B cell (primary cell): ENCODE data around the gene TOLLIP. TPM values are rescaled to one million over a fixed set of nuclear protein-coding genes. Genes with fewer than 3 reads are reported as not detected.

ENCODE experiments used
- ATAC-seq: fragments of 200-7000 bp; cut with Tn5 transposase; one replicate; pipeline ENCODE4 v1.10.0; 2021; ENCODE audit warnings: low read depth, mild to moderate bottlenecking, moderate number of reproducible peaks, moderate library complexity
- CTCF ChIA-PET: fragments of 350-600 bp; sonication (Branson Sonifier 250); formaldehyde crosslinking; loops from one replicate; lab custom pipeline; 2021; ENCODE audit warnings: antibody characterized with exemption, inconsistent platforms; lab: Charles Lee
- POLR2A ChIA-PET: fragments of 350-600 bp; sonication (Branson Sonifier 250); formaldehyde crosslinking; loops from one replicate; lab custom pipeline; 2021; ENCODE audit warnings: antibody characterized with exemption; lab: Charles Lee
- DNase-seq: peaks from one replicate; pipeline ENCODE4 v3.0.0; 2013
- H2AFZ ChIP-seq: 2 replicates; pipeline ENCODE4 v1.6.1; 2012; ENCODE audit warnings: mild to moderate bottlenecking, low read depth, low read length; ENCODE audit not compliant: insufficient read depth, poor library complexity, severe bottlenecking
- H3K27ac ChIP-seq, 2 donors: 1 replicate in 1 of 2; 2 replicates in 1 of 2; pipeline ENCODE4 v1.5.1; 2012 to 2013; ENCODE audit warnings: low read length in 2 of 2, mild to moderate bottlenecking in 2 of 2, moderate library complexity in 1 of 2
- H3K27me3 ChIP-seq, 4 experiments: fragments of 200-600 bp in 1 of 4; sonication (generic) in 1 of 4; replicated peaks in 1 of 4; 1 replicate in 2 of 4; 2 replicates in 2 of 4; pipeline versions ENCODE4 v1.6.1 to v1.7.0; 2013 to 2016; ENCODE audit warnings: low read length in 3 of 4, mild to moderate bottlenecking in 2 of 4, mixed read lengths in 1 of 4, moderate library complexity in 1 of 4; ENCODE audit not compliant: insufficient read depth in 4 of 4, control insufficient read depth in 3 of 4; ENCODE audit errors: control extremely low read depth in 1 of 4
- H3K36me3 ChIP-seq, 2 experiments: replicated peaks in 1 of 2; 1 replicate in 1 of 2; 2 replicates in 1 of 2; pipeline versions ENCODE4 v1.6.1 to v1.7.1; 2013; ENCODE audit warnings: low read length in 1 of 2; ENCODE audit not compliant: insufficient read depth in 2 of 2, control insufficient read depth in 1 of 2; ENCODE audit errors: control extremely low read depth in 1 of 2, extremely low read depth in 1 of 2
- H3K4me1 ChIP-seq, 2 donors: fragments of 200-600 bp in 1 of 2; sonication (generic) in 1 of 2; 1 replicate in 1 of 2; 2 replicates in 1 of 2; pipeline versions ENCODE4 v1.5.1 to v1.6.1; 2013 to 2017; ENCODE audit warnings: low read length in 2 of 2; ENCODE audit not compliant: control insufficient read depth in 2 of 2, insufficient read depth in 2 of 2
- H3K4me2 ChIP-seq: replicated peaks from 2 replicates; pipeline ENCODE3; 2012; ENCODE audit warnings: mild to moderate bottlenecking, low read depth, low read length; ENCODE audit not compliant: poor library complexity, severe bottlenecking
- H3K4me3 ChIP-seq, 5 experiments: fragments of 200-600 bp in 1 of 5; sonication (generic) in 1 of 5; 1 replicate in 3 of 5; 2 replicates in 2 of 5; pipeline versions ENCODE4 v1.5.1 to v1.7.0; 2011 to 2016; ENCODE audit warnings: low read length in 4 of 5, mild to moderate bottlenecking in 4 of 5, low read depth in 2 of 5, control low read depth in 1 of 5, moderate library complexity in 1 of 5; ENCODE audit not compliant: insufficient read depth in 1 of 5; ENCODE audit errors: control extremely low read depth in 1 of 5, extremely low read depth in 1 of 5
- H3K79me2 ChIP-seq: fragments of 200-600 bp; sonication (generic); one replicate; pipeline ENCODE4 v1.6.0; 2016; ENCODE audit warnings: low read length; ENCODE audit not compliant: control insufficient read depth, insufficient read depth
- H3K9ac ChIP-seq: fragments of 200-600 bp; sonication (generic); 2 replicates; pipeline ENCODE4 v1.6.1; 2017; ENCODE audit warnings: mild to moderate bottlenecking, low read length, moderate library complexity
- H3K9me3 ChIP-seq, 3 donors: one replicate each; pipeline versions ENCODE4 v1.6.1 to v1.7.1; 2013; ENCODE audit warnings: low read length in 2 of 3; ENCODE audit not compliant: control insufficient read depth in 2 of 3, insufficient read depth in 1 of 3; ENCODE audit errors: control extremely low read depth in 1 of 3
- H4K20me1 ChIP-seq: 2 replicates; pipeline ENCODE4 v1.6.0; 2012; ENCODE audit warnings: mild to moderate bottlenecking, low read length; ENCODE audit not compliant: insufficient read depth, control insufficient read depth, poor library complexity, severe bottlenecking
- H3K27ac Mint-ChIP-seq: one replicate; pipeline ENCODE4 v1.8.0; 2021; ENCODE audit warnings: mixed read lengths
- H3K27me3 Mint-ChIP-seq: one replicate; pipeline ENCODE4 v1.8.0; 2021; ENCODE audit warnings: mixed read lengths
- H3K4me1 Mint-ChIP-seq: one replicate; pipeline ENCODE4 v1.8.0; 2021; ENCODE audit warnings: mixed read lengths
- H3K4me3 Mint-ChIP-seq: one replicate; pipeline ENCODE4 v1.8.0; 2021; ENCODE audit warnings: mixed read lengths
- H3K9me3 Mint-ChIP-seq: one replicate; pipeline ENCODE4 v1.8.0; 2022; ENCODE audit warnings: mixed read lengths; ENCODE audit not compliant: insufficient read depth
- CTCF ChIP-seq: fragments of 200-600 bp; IDR thresholded peaks from one replicate; pipeline ENCODE4 v1.8.0; 2022; ENCODE audit warnings: antibody characterized with exemption, mild to moderate bottlenecking
- EZH2 ChIP-seq: IDR thresholded peaks from 2 replicates; pipeline ENCODE4 v1.6.1; 2012; ENCODE audit warnings: borderline replicate concordance, low read depth, mild to moderate bottlenecking, moderate library complexity, low read length; ENCODE audit not compliant: insufficient read depth, poor library complexity, severe bottlenecking
- WGBS: methylation state at CpG from one replicate; pipeline ENCODE4 v1.1.5; 2013; ENCODE audit warnings: missing lambda C conversion rate; ENCODE audit not compliant: insufficient coverage; 5-methylcytosine and 5-hydroxymethylcytosine counted together
- intact Hi-C: fragments of 100-400 bp; cut with micrococcal nuclease; formaldehyde crosslinking; loops from one replicate; pipeline ENCODE4 v1.10.0; 2022
- polyA plus RNA-seq: library from polyadenylated mRNA; depleted of rRNA; stranded (reverse); fragments of >200 nt; gene quantifications from 2 replicates; pipeline ENCODE4 v1.2.3, GENCODE V29; 2012
- total RNA-seq, 2 donors: library from RNA; stranded (reverse); fragments of 120-200 nt in 1 of 2; gene quantifications; 1 replicate in 1 of 2; 2 replicates in 1 of 2; pipeline versions ENCODE4 v1.2.3 to v1.2.4, GENCODE V29; 2013 to 2022

TOLLIP gene
- total and polyA plus RNA-seq, 2 donors (not counting 1 experiment from before 2014, with no cell fraction given), result 34.7 to 52.5 TPM

- ATAC-seq (no peak), DNase-seq (no peak)
- H3K27me3 ChIP-seq, result no peaks in the 10 kb centered on the region
- no peak for TF ChIP-seq CTCF
- no peak overlapping the region for H3K27ac ChIP-seq
- WGBS, result 98% methylated on average over 23 of the region's 23 CpGs
- H2AFZ ChIP-seq, result no peak overlapping the region
- no peak overlapping the region for H3K9ac ChIP-seq
- Mint-ChIP-seq H3K4me1 (no peaks in the 10 kb centered on the region), H3K27ac (no peak overlapping the region), H3K9me3 (no peaks in the 10 kb centered on the region), H3K27me3 (no peaks in the 10 kb centered on the region), H3K4me3 (no peak overlapping the region)
- ChIA-PET CTCF (no interaction called here), POLR2A (no interaction called here)
- H3K36me3 ChIP-seq, result peaks cover 0 to 60% of the 10 kb centered on the region in 2 experiments
- intact Hi-C loops, result no loop called here
- H3K4me3 ChIP-seq, result no peak overlapping the region
- H3K4me1 ChIP-seq, result no peaks in the 10 kb centered on the region
- no peak overlapping the region for H3K4me2 ChIP-seq
- H4K20me1 ChIP-seq, result peaks cover 26% of the 10 kb centered on the region
- peaks cover 22% of the 10 kb centered on the region for H3K79me2 ChIP-seq
- no peaks in the 10 kb centered on the region for H3K9me3 ChIP-seq
These were observed 24.1 kb downstream of the TOLLIP start for GRCh38 chr11:1285316-1285744.

GRCh38 chr11:1283906-1284305, 25.5 kb downstream of the TOLLIP start:
- H3K4me1 ChIP-seq, result no peaks in the 10 kb centered on the region
- peaks cover 17% of the 10 kb centered on the region for H4K20me1 ChIP-seq
- H3K27me3 ChIP-seq, result no peaks in the 10 kb centered on the region
- no peaks in the 10 kb centered on the region for H3K9me3 Mint-ChIP-seq
- no peak overlapping the region for H3K27ac Mint-ChIP-seq
- CTCF ChIA-PET, result no interaction called here
- intact Hi-C loops, result no loop called here
- H3K36me3 ChIP-seq, result peaks cover 0 to 52% of the 10 kb centered on the region in 2 experiments
- H3K4me2 ChIP-seq, result no peak overlapping the region
- no peaks in the 10 kb centered on the region for H3K4me1 Mint-ChIP-seq
- H3K9ac ChIP-seq, result no peak overlapping the region
- H3K27me3 Mint-ChIP-seq, result no peaks in the 10 kb centered on the region
- ATAC-seq, result no peak
- no peak overlapping the region for H3K4me3 ChIP-seq
- POLR2A ChIA-PET, result no interaction called here
- H3K27ac ChIP-seq, result no peak overlapping the region
- TF ChIP-seq EZH2 (no peak), CTCF (no peak)
- H3K79me2 ChIP-seq, result peaks cover 8% of the 10 kb centered on the region
- DNase-seq, result no peak
- no peaks in the 10 kb centered on the region for H3K9me3 ChIP-seq
- H2AFZ ChIP-seq, result no peak overlapping the region
- WGBS, result 92% methylated on average over 7 of the region's 8 CpGs
- H3K4me3 Mint-ChIP-seq, result no peak overlapping the region
